ENCODE results near the gene NAB2. TPM values are rescaled to one million over a fixed set of nuclear protein-coding genes. Genes with fewer than 3 reads are reported as not detected.

Gene NAB2
- total RNA-seq, 2 donors from 2014 or later = 13.5 to 21.7 TPM

GRCh38 chr12:57089271-57090245 lies 644 bp downstream of the NAB2 start:
- DNase-seq = peak; percentile 80
- Mint-ChIP-seq H3K27ac (no peak overlapping the region), H3K4me1 (peaks cover 20% of the 10 kb centered on the region), H3K27me3 (ENCODE audit: insufficient read depth) (no peaks in the 10 kb centered on the region), H3K9me3 (no peaks in the 10 kb centered on the region), H3K4me3 (peak overlapping the region; percentile 78), H3K36me3 (ENCODE audit: low read depth) (peaks cover 19% of the 10 kb centered on the region)
- Histone ChIP-seq H3K36me3 (ENCODE audit: control insufficient read depth, insufficient read depth, low read length) (peaks cover 3% of the 10 kb centered on the region), H3K9ac (ENCODE audit: extremely low read depth, low read length, poor library complexity, severe bottlenecking) (peak overlapping the region; percentile 34), H3K27me3 (ENCODE audit: control insufficient read depth, insufficient read depth, low read length, poor library complexity, severe bottlenecking) (no peaks in the 10 kb centered on the region), H3K4me3 (ENCODE audit: low read length) (peak overlapping the region; percentile 85), H3K27ac (ENCODE audit: low read depth, low read length) (peak overlapping the region; percentile 53), H3K9me3 (ENCODE audit: control insufficient read depth, low read length) (no peaks in the 10 kb centered on the region), H3K4me1 (ENCODE audit: control insufficient read depth, insufficient read depth, low read length) (peaks cover 3% of the 10 kb centered on the region)
- no peak for TF ChIP-seq CTCF (conservative IDR thresholded peaks at IDR 0.05)
- 2 to 4% methylated on average over 6 to 44 of the region's 45 CpGs for WGBS, 2 experiments (ENCODE audit: insufficient coverage in 1 of 2, insufficient read length in 1 of 2)

- H3K4me1 ChIP-seq (ENCODE audit: control insufficient read depth, insufficient read depth, low read length) = peaks cover 3% of the 10 kb centered on the region
- no peak for DNase-seq
- no peak overlapping the region for H3K9ac ChIP-seq (ENCODE audit: extremely low read depth, low read length, poor library complexity, severe bottlenecking)
- Mint-ChIP-seq H3K4me3 (peak overlapping the region; percentile 78), H3K27me3 (ENCODE audit: insufficient read depth) (no peaks in the 10 kb centered on the region), H3K4me1 (peaks cover 20% of the 10 kb centered on the region), H3K9me3 (no peaks in the 10 kb centered on the region), H3K27ac (no peak overlapping the region), H3K36me3 (ENCODE audit: low read depth) (peaks cover 19% of the 10 kb centered on the region)
- H3K4me3 ChIP-seq (ENCODE audit: low read length) = no peak overlapping the region
- 86 to 100% methylated on average over 4 to 6 of the region's 6 CpGs for WGBS, 2 experiments (ENCODE audit: insufficient coverage in 1 of 2, insufficient read length in 1 of 2)
- no peaks in the 10 kb centered on the region for H3K27me3 ChIP-seq (ENCODE audit: control insufficient read depth, insufficient read depth, low read length, poor library complexity, severe bottlenecking)
- no peak overlapping the region for H3K27ac ChIP-seq (ENCODE audit: low read depth, low read length)
- TF ChIP-seq CTCF (conservative IDR thresholded peaks at IDR 0.05) = no peak
- no peaks in the 10 kb centered on the region for H3K9me3 ChIP-seq (ENCODE audit: control insufficient read depth, low read length)
- H3K36me3 ChIP-seq (ENCODE audit: control insufficient read depth, insufficient read depth, low read length) = peaks cover 11% of the 10 kb centered on the region
Observed at GRCh38 chr12:57090490-57090889, 1.6 kb downstream of the NAB2 start.

- H3K4me1 Mint-ChIP-seq = peaks cover 16% of the 10 kb centered on the region
- H3K27me3 Mint-ChIP-seq (ENCODE audit: insufficient read depth) = no peaks in the 10 kb centered on the region
- H3K36me3 Mint-ChIP-seq (ENCODE audit: low read depth) = peaks cover 22% of the 10 kb centered on the region
- WGBS, 2 experiments (ENCODE audit: insufficient coverage in 1 of 2, insufficient read length in 1 of 2) = 93 to 97% methylated on average over 13 to 22 of the region's 22 CpGs
- Histone ChIP-seq H3K4me1 (ENCODE audit: control insufficient read depth, insufficient read depth, low read length) (peaks cover 3% of the 10 kb centered on the region), H3K27me3 (ENCODE audit: control insufficient read depth, insufficient read depth, low read length, poor library complexity, severe bottlenecking) (no peaks in the 10 kb centered on the region), H3K9ac (ENCODE audit: extremely low read depth, low read length, poor library complexity, severe bottlenecking) (no peak overlapping the region), H3K4me3 (ENCODE audit: low read length) (no peak overlapping the region), H3K36me3 (ENCODE audit: control insufficient read depth, insufficient read depth, low read length) (peaks cover 16% of the 10 kb centered on the region), H3K9me3 (ENCODE audit: control insufficient read depth, low read length) (no peaks in the 10 kb centered on the region), H3K27ac (ENCODE audit: low read depth, low read length) (no peak overlapping the region)
- no peak overlapping the region for H3K27ac Mint-ChIP-seq
- H3K9me3 Mint-ChIP-seq = no peaks in the 10 kb centered on the region
- no peak for TF ChIP-seq CTCF (conservative IDR thresholded peaks at IDR 0.05)
- H3K4me3 Mint-ChIP-seq = peak overlapping the region; percentile 78
- no peak for DNase-seq
Observed at GRCh38 chr12:57090924-57091637, 2.2 kb downstream of the NAB2 start.

Data from endodermal cell (in vitro differentiated cells).